GM12865 (cell line): Measurements from ENCODE around the gene CS.

Experiments
- DNase-seq: peaks from one replicate; pipeline ENCODE4 v3.0.0; 2010; ENCODE audit warnings: low read depth
- H3K4me3 ChIP-seq: 2 replicates; pipeline ENCODE4 v1.5.1; 2011; ENCODE audit warnings: mild to moderate bottlenecking, low read depth, low read length, control low read depth
- TF ChIP-seq, protein P1 (sequence below): IDR thresholded peaks from 2 replicates; pipeline ENCODE4 v1.5.1; 2011; ENCODE audit warnings: low read length, control low read depth, low read depth, inconsistent platforms; ENCODE audit not compliant: insufficient read depth; ENCODE audit errors: missing control alignments

CS gene

DNA sequence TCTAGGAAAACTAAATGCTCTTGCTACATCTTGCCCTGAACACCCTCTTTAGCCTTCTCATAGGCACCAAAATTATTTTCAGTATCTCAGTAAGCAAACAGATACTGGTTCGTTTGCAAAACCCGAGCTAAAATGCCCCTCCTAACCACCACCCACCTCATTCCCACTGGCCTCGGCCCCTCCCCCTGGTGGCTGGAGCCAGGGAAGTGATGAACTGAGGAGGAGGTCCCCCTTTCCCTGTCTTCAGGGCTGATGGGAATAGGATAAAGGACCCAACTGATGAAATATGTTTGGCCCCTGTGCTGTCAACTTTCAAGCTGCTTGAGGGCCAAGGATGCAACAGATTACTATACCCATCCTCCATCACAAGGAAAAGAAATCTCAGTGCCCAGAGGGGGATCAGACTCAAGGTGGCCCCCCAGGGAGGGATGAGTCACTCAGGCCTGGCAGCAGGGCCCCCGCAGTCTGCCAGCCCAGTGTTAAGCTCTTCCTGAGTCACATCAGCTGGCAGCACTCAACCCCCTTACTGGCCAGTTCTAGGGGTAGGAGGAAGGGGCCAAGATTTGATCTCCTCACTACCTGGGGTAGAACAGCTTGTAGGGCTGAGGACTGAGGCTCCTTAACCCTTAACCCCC is 43.7 kb downstream of the CS start:
- TF ChIP-seq, protein P1, sequence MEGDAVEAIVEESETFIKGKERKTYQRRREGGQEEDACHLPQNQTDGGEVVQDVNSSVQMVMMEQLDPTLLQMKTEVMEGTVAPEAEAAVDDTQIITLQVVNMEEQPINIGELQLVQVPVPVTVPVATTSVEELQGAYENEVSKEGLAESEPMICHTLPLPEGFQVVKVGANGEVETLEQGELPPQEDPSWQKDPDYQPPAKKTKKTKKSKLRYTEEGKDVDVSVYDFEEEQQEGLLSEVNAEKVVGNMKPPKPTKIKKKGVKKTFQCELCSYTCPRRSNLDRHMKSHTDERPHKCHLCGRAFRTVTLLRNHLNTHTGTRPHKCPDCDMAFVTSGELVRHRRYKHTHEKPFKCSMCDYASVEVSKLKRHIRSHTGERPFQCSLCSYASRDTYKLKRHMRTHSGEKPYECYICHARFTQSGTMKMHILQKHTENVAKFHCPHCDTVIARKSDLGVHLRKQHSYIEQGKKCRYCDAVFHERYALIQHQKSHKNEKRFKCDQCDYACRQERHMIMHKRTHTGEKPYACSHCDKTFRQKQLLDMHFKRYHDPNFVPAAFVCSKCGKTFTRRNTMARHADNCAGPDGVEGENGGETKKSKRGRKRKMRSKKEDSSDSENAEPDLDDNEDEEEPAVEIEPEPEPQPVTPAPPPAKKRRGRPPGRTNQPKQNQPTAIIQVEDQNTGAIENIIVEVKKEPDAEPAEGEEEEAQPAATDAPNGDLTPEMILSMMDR, result no peak
- H3K4me3 ChIP-seq, result no peak overlapping the region
- DNase-seq, result no peak

DNA sequence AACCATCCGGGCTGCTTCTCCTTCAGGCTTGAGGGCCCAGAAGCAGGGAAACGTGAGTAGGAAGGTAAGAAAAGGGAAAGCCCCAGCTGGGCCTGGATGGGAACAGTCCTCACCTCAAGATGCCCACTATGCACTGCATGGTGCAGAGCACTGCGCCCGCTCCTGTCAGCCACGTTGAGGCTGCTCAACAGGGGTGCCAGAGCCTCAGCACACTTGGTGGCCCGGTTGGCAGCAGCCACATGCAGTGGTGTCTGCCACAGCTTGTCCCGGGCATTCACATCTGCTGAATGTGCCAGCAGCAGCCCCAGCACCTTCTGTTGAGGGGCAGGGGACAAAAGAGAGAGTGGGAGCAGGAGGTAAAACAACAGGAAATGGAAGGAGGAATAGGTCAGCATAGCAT is 44.5 kb downstream of the CS start:
- TF ChIP-seq, protein P1, result no peak
- no peak overlapping the region for H3K4me3 ChIP-seq
- DNase-seq, result no peak

DNA sequence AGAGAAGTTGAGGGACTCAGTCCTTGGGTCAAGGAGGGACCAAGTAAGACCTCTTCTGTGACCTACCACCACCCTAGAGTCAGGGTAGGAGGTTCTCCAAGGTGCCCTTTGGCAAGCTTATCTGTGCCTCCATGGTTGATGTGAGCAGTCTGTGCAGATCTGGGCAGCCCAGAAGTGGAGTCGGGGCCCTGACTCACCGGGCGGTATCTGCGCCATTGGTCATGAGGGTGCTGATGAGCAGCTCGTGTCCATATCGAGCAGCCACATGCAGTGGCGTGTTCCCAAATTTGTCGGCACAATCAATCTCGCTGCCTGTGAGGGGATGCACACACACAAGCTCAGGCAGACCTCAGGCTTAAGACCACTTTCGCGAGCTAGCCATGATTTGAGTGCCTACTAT is 47.0 kb downstream of the CS start:
- no peak overlapping the region for H3K4me3 ChIP-seq
- TF ChIP-seq, protein P1, result no peak
- DNase-seq, result no peak

DNA sequence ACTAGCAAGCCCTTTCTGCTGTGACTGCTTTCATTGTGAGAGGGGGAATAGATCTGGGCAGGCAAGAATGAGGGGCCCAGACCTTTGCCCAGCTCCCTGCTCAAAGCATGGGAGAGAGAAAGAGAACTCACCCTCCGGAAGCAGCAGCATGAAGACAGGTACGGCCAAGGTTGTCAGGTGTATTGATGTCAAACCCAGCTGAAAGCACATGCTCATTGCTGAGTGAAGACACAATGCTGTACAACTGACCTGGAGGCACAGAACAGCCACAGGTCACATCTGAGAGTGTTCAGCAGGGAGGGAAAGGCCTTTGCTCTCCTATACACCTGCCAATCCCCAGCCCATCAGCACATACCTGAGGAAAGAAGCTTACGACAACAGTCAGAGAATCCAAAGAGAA is 47.5 kb downstream of the CS start:
- no peak for DNase-seq
- H3K4me3 ChIP-seq, result no peak overlapping the region
- TF ChIP-seq, protein P1, result no peak

DNA sequence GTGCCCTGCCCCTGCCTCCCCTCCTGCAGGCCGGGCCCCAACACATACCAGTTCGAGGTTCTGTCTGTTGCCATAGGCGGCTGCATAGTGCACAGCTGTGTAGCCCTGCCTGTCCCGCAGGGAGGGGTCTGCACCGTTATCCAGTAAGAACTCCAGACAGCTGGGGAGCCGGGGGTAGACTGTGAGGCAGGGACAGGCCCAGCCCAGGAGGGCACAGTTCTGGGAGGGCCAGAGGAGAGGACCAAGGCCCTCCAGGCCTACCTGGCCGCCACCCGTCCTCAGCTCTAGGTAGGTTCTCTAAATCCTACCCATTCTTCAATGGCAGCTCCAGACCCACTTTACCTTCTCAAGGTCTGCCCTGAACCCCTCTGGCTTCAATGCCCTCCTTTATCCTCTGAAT is 51.4 kb downstream of the CS start:
- no peak for DNase-seq
- no peak overlapping the region for H3K4me3 ChIP-seq
- TF ChIP-seq, protein P1, result no peak

DNA sequence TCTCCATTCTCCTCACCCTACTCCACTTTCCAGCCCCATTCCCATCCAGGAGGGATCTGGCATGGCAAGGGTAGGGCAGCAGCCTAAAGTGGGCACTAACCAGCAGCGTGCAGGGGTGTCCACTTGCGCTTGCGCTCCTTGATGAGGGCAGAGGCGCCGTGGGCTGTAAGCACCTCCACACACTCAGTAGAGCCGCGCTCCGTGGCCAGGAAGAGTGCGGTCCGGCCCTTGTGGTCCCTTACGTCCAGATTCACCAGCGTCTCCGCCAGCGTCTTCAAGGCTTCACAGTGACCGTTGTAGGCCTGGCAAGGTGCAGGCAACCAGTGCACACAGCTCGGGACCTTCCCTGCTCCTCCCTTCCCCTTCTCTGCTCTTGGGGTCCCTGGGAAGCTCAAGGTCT is 52.2 kb downstream of the CS start:
- no peak for DNase-seq

More for the DNA sequence above, 52.2 kb downstream of the CS start:
- no peak overlapping the region for H3K4me3 ChIP-seq
- TF ChIP-seq, protein P1, result no peak
